ENCODE data around the gene PIK3AP1. TPM values are rescaled to one million over a fixed set of nuclear protein-coding genes. Genes with fewer than 3 reads are reported as not detected.
A peak's percentile ranks its signal among the peaks of the same experiment; 100 is the strongest.

PIK3AP1 gene
- total and polyA plus RNA-seq, 2 of the 13 experiments (the other 11 are each of a cell fraction or from before 2014, with no cell fraction given), result 3.6 to 13.8 TPM

- in situ Hi-C loops (cut with HindIII; ENCODE audit: extremely low pct_ligation_motif_present, low pct_unique_long_range_greater_than_20kb), result loop anchor here (5.0 kb wide), 1 partner anchor 62 kb away; no protein-coding TSS in a partner anchor
- TF ChIP-seq BRCA1 (CRISPR knock-in tag; IDR thresholded peaks at IDR 0.05) (no peak), POGZ (CRISPR knock-in tag; IDR thresholded peaks at IDR 0.05) (no peak), ZNF770 (CRISPR knock-in tag; IDR thresholded peaks at IDR 0.05) (peak; percentile 79), ZFP36 (IDR thresholded peaks at IDR 0.05; ENCODE audit: borderline replicate concordance, low read depth, low read length, partially characterized antibody) (no peak), ZNF777 (CRISPR knock-in tag; IDR thresholded peaks at IDR 0.05) (no peak), MIER2 (CRISPR knock-in tag; IDR thresholded peaks at IDR 0.05) (0 out of 2 replicates have a peak, but pooled peaks have one; percentile 10), RAD21 (CRISPR knock-in tag; IDR thresholded peaks at IDR 0.05) (peak; percentile 86), ISX (CRISPR knock-in tag; conservative IDR thresholded peaks at IDR 0.05) (no peak), ZNF614 (CRISPR knock-in tag; IDR thresholded peaks at IDR 0.05; ENCODE audit: borderline replicate concordance) (0 out of 2 replicates have a peak, but pooled peaks have one; percentile 41), DDIT3 (CRISPR knock-in tag; IDR thresholded peaks at IDR 0.05) (no peak), ZNF678 (CRISPR knock-in tag; IDR thresholded peaks at IDR 0.05) (no peak), GLI4 (CRISPR knock-in tag; IDR thresholded peaks at IDR 0.05; ENCODE audit: borderline replicate concordance) (no peak), ARID5B (CRISPR knock-in tag; IDR thresholded peaks at IDR 0.05) (0 out of 2 replicates have a peak, but pooled peaks have one; percentile 11), ZNF501 (CRISPR knock-in tag; IDR thresholded peaks at IDR 0.05) (0 out of 2 replicates have a peak, but pooled peaks have one; percentile 39), EHMT2 (IDR thresholded peaks at IDR 0.05; ENCODE audit: borderline replicate concordance, low read depth, low read length) (no peak), ZNF781 (CRISPR knock-in tag; IDR thresholded peaks at IDR 0.05; ENCODE audit: borderline replicate concordance, not compliant biosample characterization) (no peak), ASH2L (IDR thresholded peaks at IDR 0.05; ENCODE audit: insufficient read length, low read depth, low read length) (no peak), ZNF3 (CRISPR knock-in tag; IDR thresholded peaks at IDR 0.05) (no peak)
Measured at GRCh38 chr10:96765406-96766240, 45.3 kb upstream of the PIK3AP1 start.

More at GRCh38 chr10:96765406-96766240, 45.3 kb upstream of the PIK3AP1 start:
- DNase-seq (ENCODE audit: low spot score), result peak; percentile 62
- Histone ChIP-seq H3K27me3 (ENCODE audit: control insufficient read depth in 1 of 2, insufficient read depth in 2 of 2, low read length in 2 of 2) (no peaks in the 10 kb centered on the region), H3K27ac (ENCODE audit: extremely low read length, insufficient read depth, low read length) (no peak overlapping the region), H3K9me3 (ENCODE audit: low read length) (no peaks in the 10 kb centered on the region), H3K36me3 (replicated peaks in 1 of 2; ENCODE audit: control insufficient read depth in 1 of 2, insufficient read depth in 2 of 2, low read length in 2 of 2) (no peaks in the 10 kb centered on the region), H2AFZ (ENCODE audit: low read length) (no peak overlapping the region), H4K20me1 (ENCODE audit: insufficient read depth, low read length) (no peaks in the 10 kb centered on the region), H3K4me3 (replicated peaks in 1 of 3; ENCODE audit: insufficient read depth in 1 of 3, low read depth in 2 of 3, low read length in 3 of 3) (no peak overlapping the region), H3K9ac (ENCODE audit: insufficient read depth, low read depth, low read length) (no peak overlapping the region), H3K4me1 (ENCODE audit: insufficient read depth, low read length) (no peaks in the 10 kb centered on the region), H3K4me2 (ENCODE audit: low read depth, low read length) (no peak overlapping the region; the same call in 1 of the 2 replicates), H3K79me2 (ENCODE audit: insufficient read depth, low read length) (no peaks in the 10 kb centered on the region)
- no TSS peak for BruUV-seq (replicated peaks)
- ATAC-seq, result peak; percentile 97
- 16% methylated on average over 8 of the region's 9 CpGs for WGBS (ENCODE audit: low lambda C conversion rate)
- ChIA-PET CTCF (ENCODE audit: low intra/inter-chr PET ratio, low total read pairs) (interaction anchor here (1.2 to 2.8 kb wide), 4 partner anchors 65 to 145 kb away, joined by 4 to 48 read pairs (median 4); partner anchors contain the start of gene LCOR), POLR2A (no interaction called here)
- peak; percentile 49 for FAIRE-seq
- intact Hi-C loops (cut with micrococcal nuclease; ENCODE audit: unreplicated experiment), result loop anchor here (1.0 to 2.0 kb wide), 2 partner anchors 65 to 259 kb away; no protein-coding TSS in a partner anchor
